HL-60 (cell line): ENCODE data around the gene ADAMTS8.

Source experiments
- DNase-seq, 2 experiments: peaks; one replicate each; pipeline ENCODE4 v3.0.0-alpha.2; 2010 to 2020; ENCODE audit warnings: low read depth in 1 of 2, low spot score in 1 of 2
- H3K27ac ChIP-seq: fragments of 250-450 bp; sonication (Bioruptor Pico); replicated peaks from 2 replicates; pipeline ENCODE4 v1.5.1; 2020; ENCODE audit warnings: mild to moderate bottlenecking, moderate library complexity
- H3K27me3 ChIP-seq: fragments of 250-450 bp; sonication (Bioruptor Pico); 2 replicates; pipeline ENCODE4 v1.5.1; 2021; ENCODE audit warnings: mild to moderate bottlenecking, moderate library complexity; ENCODE audit not compliant: insufficient read depth, poor library complexity, severe bottlenecking
- H3K4me3 ChIP-seq: replicated peaks from 2 replicates; pipeline ENCODE4 v1.5.1; 2011; ENCODE audit warnings: mild to moderate bottlenecking, control low read depth, low read length; ENCODE audit not compliant: insufficient read depth
- GABPA ChIP-seq: IDR thresholded peaks from 2 replicates; pipeline ENCODE4 v1.6.1; 2012; ENCODE audit warnings: low read depth
- POLR2AphosphoS5 ChIP-seq: IDR thresholded peaks from 2 replicates; pipeline ENCODE4 v1.6.1; 2012; ENCODE audit warnings: low read depth
- REST ChIP-seq: IDR thresholded peaks from 2 replicates; pipeline ENCODE4 v1.6.1; 2012; ENCODE audit warnings: low read depth; ENCODE audit not compliant: insufficient replicate concordance
- SPI1 ChIP-seq: IDR thresholded peaks from 2 replicates; pipeline ENCODE4 v1.6.1; 2012; ENCODE audit warnings: low read depth, mild to moderate bottlenecking, borderline replicate concordance
- TF ChIP-seq, protein P1 (sequence below): IDR thresholded peaks from one replicate; pipeline ENCODE4 v1.5.1; 2011; ENCODE audit warnings: low read length, control low read depth, inconsistent platforms; ENCODE audit not compliant: insufficient read depth

The ADAMTS8 gene

GRCh38 chr11:130476200-130476921 is 48.0 kb upstream of the ADAMTS8 start:
- no peak overlapping the region for H3K27ac ChIP-seq
- no peaks in the 10 kb centered on the region for H3K27me3 ChIP-seq
- no peak overlapping the region for H3K4me3 ChIP-seq
- no peak for DNase-seq
- TF ChIP-seq POLR2AphosphoS5 (no peak), SPI1 (no peak), GABPA (no peak), REST (no peak)
- TF ChIP-seq, protein P1, sequence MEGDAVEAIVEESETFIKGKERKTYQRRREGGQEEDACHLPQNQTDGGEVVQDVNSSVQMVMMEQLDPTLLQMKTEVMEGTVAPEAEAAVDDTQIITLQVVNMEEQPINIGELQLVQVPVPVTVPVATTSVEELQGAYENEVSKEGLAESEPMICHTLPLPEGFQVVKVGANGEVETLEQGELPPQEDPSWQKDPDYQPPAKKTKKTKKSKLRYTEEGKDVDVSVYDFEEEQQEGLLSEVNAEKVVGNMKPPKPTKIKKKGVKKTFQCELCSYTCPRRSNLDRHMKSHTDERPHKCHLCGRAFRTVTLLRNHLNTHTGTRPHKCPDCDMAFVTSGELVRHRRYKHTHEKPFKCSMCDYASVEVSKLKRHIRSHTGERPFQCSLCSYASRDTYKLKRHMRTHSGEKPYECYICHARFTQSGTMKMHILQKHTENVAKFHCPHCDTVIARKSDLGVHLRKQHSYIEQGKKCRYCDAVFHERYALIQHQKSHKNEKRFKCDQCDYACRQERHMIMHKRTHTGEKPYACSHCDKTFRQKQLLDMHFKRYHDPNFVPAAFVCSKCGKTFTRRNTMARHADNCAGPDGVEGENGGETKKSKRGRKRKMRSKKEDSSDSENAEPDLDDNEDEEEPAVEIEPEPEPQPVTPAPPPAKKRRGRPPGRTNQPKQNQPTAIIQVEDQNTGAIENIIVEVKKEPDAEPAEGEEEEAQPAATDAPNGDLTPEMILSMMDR = no peak

DNA sequence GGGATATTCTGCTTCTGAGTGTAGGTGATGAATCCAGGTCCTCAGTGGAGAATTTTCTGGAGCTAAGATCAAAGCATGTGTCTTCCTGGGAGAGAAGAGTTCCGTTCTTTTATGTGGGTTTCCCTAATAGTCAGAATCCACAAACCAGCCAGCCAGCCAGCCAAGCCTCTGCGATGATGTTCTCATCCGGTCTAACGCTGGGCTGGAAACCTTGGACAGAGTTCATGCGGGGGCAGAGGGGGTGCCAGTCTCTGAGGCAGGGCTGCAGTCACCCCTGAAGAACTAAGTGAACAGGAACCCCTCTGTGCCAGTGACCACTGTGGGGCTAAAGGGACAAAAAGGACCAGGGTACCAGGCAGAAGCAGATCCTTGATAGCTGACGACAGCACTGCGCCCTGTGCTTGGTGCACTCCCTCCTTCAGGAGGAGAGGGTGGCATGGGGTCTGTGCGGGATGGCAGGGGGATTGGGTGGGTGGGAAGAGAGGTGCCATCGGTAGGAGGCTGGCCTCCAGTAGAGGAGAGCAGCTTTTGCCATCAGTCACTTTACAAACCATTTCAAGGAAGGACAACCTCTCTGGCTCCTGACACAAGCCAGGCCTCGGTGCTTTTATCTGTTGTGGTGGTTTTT is 47.1 kb upstream of the ADAMTS8 start:
- no peak for DNase-seq
- Histone ChIP-seq H3K4me3 (no peak overlapping the region), H3K27ac (no peak overlapping the region), H3K27me3 (no peaks in the 10 kb centered on the region)
- TF ChIP-seq, protein P1 = no peak
- TF ChIP-seq SPI1 (no peak), GABPA (no peak), REST (no peak), POLR2AphosphoS5 (no peak)

- no peak overlapping the region for H3K4me3 ChIP-seq
- DNase-seq = no peak
- H3K27me3 ChIP-seq = no peaks in the 10 kb centered on the region
- H3K27ac ChIP-seq = no peak overlapping the region
- TF ChIP-seq SPI1 (no peak), POLR2AphosphoS5 (no peak), GABPA (no peak), REST (no peak)
- TF ChIP-seq, protein P1 = no peak
Measured at GRCh38 chr11:130474637-130475400, 46.4 kb upstream of the ADAMTS8 start.
